Central memory CD8-positive, alpha-beta T cell (primary cell): ENCODE data around the gene ZBTB7A.

Source experiments
- ATAC-seq: fragments of 150-1000 bp; cut with Tn5 transposase; replicated peaks from 2 replicates; pipeline ENCODE4 v1.10.0; 2022; ENCODE audit warnings: mild to moderate bottlenecking, moderate FRiP score, moderate number of reproducible peaks; ENCODE audit not compliant: poor library complexity, severe bottlenecking; ENCODE audit errors: extremely low read depth
- DNase-seq, 2 donors: peaks; one replicate each; pipeline ENCODE4 v3.0.0; 2021; ENCODE audit warnings: low spot score in 2 of 2
- H3K27ac Mint-ChIP-seq: one replicate; pipeline ENCODE4 v1.8.0; 2022; ENCODE audit warnings: low read depth, mild to moderate bottlenecking, moderate library complexity, mixed read lengths
- H3K27me3 Mint-ChIP-seq: one replicate; pipeline ENCODE4 v1.8.0; 2022; ENCODE audit warnings: mixed read lengths
- H3K36me3 Mint-ChIP-seq: one replicate; pipeline ENCODE4 v1.8.0; 2022; ENCODE audit warnings: mild to moderate bottlenecking, moderate library complexity, mixed read lengths; ENCODE audit not compliant: insufficient read depth
- H3K4me1 Mint-ChIP-seq: one replicate; pipeline ENCODE4 v1.8.0; 2022; ENCODE audit warnings: mixed read lengths
- H3K4me3 Mint-ChIP-seq: one replicate; pipeline ENCODE4 v1.8.0; 2022; ENCODE audit warnings: mild to moderate bottlenecking, moderate library complexity, mixed read lengths
- H3K9me3 Mint-ChIP-seq: one replicate; pipeline ENCODE4 v1.8.0; 2022; ENCODE audit warnings: mixed read lengths

Gene ZBTB7A

GRCh38 chr19:4032436-4032835, 34.3 kb downstream of the ZBTB7A start:
- Mint-ChIP-seq H3K36me3 (peaks cover 21% of the 10 kb centered on the region), H3K27ac (no peak overlapping the region), H3K9me3 (no peaks in the 10 kb centered on the region), H3K4me3 (no peak overlapping the region), H3K27me3 (no peaks in the 10 kb centered on the region), H3K4me1 (no peaks in the 10 kb centered on the region)
- no peak for DNase-seq
- ATAC-seq, result no peak

GRCh38 chr19:4031420-4031819, 35.3 kb downstream of the ZBTB7A start:
- no peaks in the 10 kb centered on the region for H3K9me3 Mint-ChIP-seq
- H3K4me1 Mint-ChIP-seq, result no peaks in the 10 kb centered on the region
- peaks cover 24% of the 10 kb centered on the region for H3K36me3 Mint-ChIP-seq
- no peak for ATAC-seq
- no peak overlapping the region for H3K27ac Mint-ChIP-seq
- H3K4me3 Mint-ChIP-seq, result no peak overlapping the region
- H3K27me3 Mint-ChIP-seq, result no peaks in the 10 kb centered on the region
- no peak for DNase-seq

- Mint-ChIP-seq H3K36me3 (peaks cover 24% of the 10 kb centered on the region), H3K4me1 (no peaks in the 10 kb centered on the region), H3K9me3 (no peaks in the 10 kb centered on the region), H3K27me3 (no peaks in the 10 kb centered on the region), H3K4me3 (no peak overlapping the region), H3K27ac (no peak overlapping the region)
- ATAC-seq, result no peak
- DNase-seq, result no peak
Observed at GRCh38 chr19:4030981-4031380, 35.7 kb downstream of the ZBTB7A start.

GRCh38 chr19:4030552-4030951, 36.1 kb downstream of the ZBTB7A start:
- H3K4me1 Mint-ChIP-seq, result no peaks in the 10 kb centered on the region
- peaks cover 24% of the 10 kb centered on the region for H3K36me3 Mint-ChIP-seq
- H3K9me3 Mint-ChIP-seq, result no peaks in the 10 kb centered on the region
- H3K27ac Mint-ChIP-seq, result no peak overlapping the region
- ATAC-seq (no peak), DNase-seq (no peak)
- no peak overlapping the region for H3K4me3 Mint-ChIP-seq
- H3K27me3 Mint-ChIP-seq, result no peaks in the 10 kb centered on the region

- Mint-ChIP-seq H3K27ac (no peak overlapping the region), H3K36me3 (peaks cover 28% of the 10 kb centered on the region), H3K9me3 (no peaks in the 10 kb centered on the region), H3K4me3 (no peak overlapping the region), H3K27me3 (no peaks in the 10 kb centered on the region), H3K4me1 (no peaks in the 10 kb centered on the region)
- DNase-seq (no peak), ATAC-seq (no peak)
Observed at GRCh38 chr19:4029247-4029614, 37.5 kb downstream of the ZBTB7A start.

- ATAC-seq (no peak), DNase-seq (no peak)
- Mint-ChIP-seq H3K27me3 (no peaks in the 10 kb centered on the region), H3K4me3 (no peak overlapping the region), H3K4me1 (no peaks in the 10 kb centered on the region), H3K36me3 (peaks cover 28% of the 10 kb centered on the region), H3K9me3 (no peaks in the 10 kb centered on the region), H3K27ac (no peak overlapping the region)
Observed at GRCh38 chr19:4028334-4029246, 38.1 kb downstream of the ZBTB7A start.

- Mint-ChIP-seq H3K27me3 (no peaks in the 10 kb centered on the region), H3K36me3 (peaks cover 26% of the 10 kb centered on the region), H3K27ac (no peak overlapping the region), H3K4me1 (no peaks in the 10 kb centered on the region), H3K4me3 (no peak overlapping the region), H3K9me3 (no peaks in the 10 kb centered on the region)
- DNase-seq, result no peak
- ATAC-seq, result no peak
Observed at GRCh38 chr19:4027146-4027545, 39.6 kb downstream of the ZBTB7A start.

- H3K9me3 Mint-ChIP-seq, result no peaks in the 10 kb centered on the region
- H3K4me3 Mint-ChIP-seq, result no peak overlapping the region
- H3K36me3 Mint-ChIP-seq, result peaks cover 23% of the 10 kb centered on the region
- no peak for ATAC-seq
- no peak overlapping the region for H3K27ac Mint-ChIP-seq
- no peak for DNase-seq
- peaks cover 5% of the 10 kb centered on the region for H3K4me1 Mint-ChIP-seq
- H3K27me3 Mint-ChIP-seq, result no peaks in the 10 kb centered on the region
Observed at GRCh38 chr19:4025317-4025716, 41.4 kb downstream of the ZBTB7A start.

- DNase-seq (no peak), ATAC-seq (no peak)
- H3K27me3 Mint-ChIP-seq, result no peaks in the 10 kb centered on the region
- no peak overlapping the region for H3K27ac Mint-ChIP-seq
- no peaks in the 10 kb centered on the region for H3K9me3 Mint-ChIP-seq
- peaks cover 26% of the 10 kb centered on the region for H3K36me3 Mint-ChIP-seq
- H3K4me3 Mint-ChIP-seq, result no peak overlapping the region
- peaks cover 8% of the 10 kb centered on the region for H3K4me1 Mint-ChIP-seq
Observed at GRCh38 chr19:4023600-4024398, 42.9 kb downstream of the ZBTB7A start.

GRCh38 chr19:4019578-4019977, 47.1 kb downstream of the ZBTB7A start:
- no peaks in the 10 kb centered on the region for H3K27me3 Mint-ChIP-seq
- peaks cover 28% of the 10 kb centered on the region for H3K4me1 Mint-ChIP-seq
- ATAC-seq (no peak), DNase-seq (no peak)
- H3K36me3 Mint-ChIP-seq, result peaks cover 23% of the 10 kb centered on the region
- H3K27ac Mint-ChIP-seq, result no peak overlapping the region
- no peak overlapping the region for H3K4me3 Mint-ChIP-seq
- no peaks in the 10 kb centered on the region for H3K9me3 Mint-ChIP-seq

- ATAC-seq, result no peak
- no peaks in the 10 kb centered on the region for H3K27me3 Mint-ChIP-seq
- peaks cover 21% of the 10 kb centered on the region for H3K36me3 Mint-ChIP-seq
- peak overlapping the region; percentile 41 for H3K27ac Mint-ChIP-seq
- no peaks in the 10 kb centered on the region for H3K9me3 Mint-ChIP-seq
- peaks cover 28% of the 10 kb centered on the region for H3K4me1 Mint-ChIP-seq
- no peak for DNase-seq
- no peak overlapping the region for H3K4me3 Mint-ChIP-seq
Observed at GRCh38 chr19:4018775-4019504, 47.8 kb downstream of the ZBTB7A start.

GRCh38 chr19:4018140-4018613, 48.5 kb downstream of the ZBTB7A start:
- Mint-ChIP-seq H3K36me3 (peaks cover 21% of the 10 kb centered on the region), H3K9me3 (no peaks in the 10 kb centered on the region), H3K4me1 (peaks cover 29% of the 10 kb centered on the region), H3K27me3 (no peaks in the 10 kb centered on the region), H3K4me3 (no peak overlapping the region), H3K27ac (peak overlapping the region; percentile 41)
- ATAC-seq (no peak), DNase-seq (no peak)
